GM19238 (cell line): Measurements from ENCODE around the gene EBF3.

ENCODE experiments used
- DNase-seq: peaks from one replicate; pipeline ENCODE4 v3.0.0; 2011; ENCODE audit warnings: low spot score; ENCODE audit not compliant: insufficient read length

Gene EBF3, protein sequence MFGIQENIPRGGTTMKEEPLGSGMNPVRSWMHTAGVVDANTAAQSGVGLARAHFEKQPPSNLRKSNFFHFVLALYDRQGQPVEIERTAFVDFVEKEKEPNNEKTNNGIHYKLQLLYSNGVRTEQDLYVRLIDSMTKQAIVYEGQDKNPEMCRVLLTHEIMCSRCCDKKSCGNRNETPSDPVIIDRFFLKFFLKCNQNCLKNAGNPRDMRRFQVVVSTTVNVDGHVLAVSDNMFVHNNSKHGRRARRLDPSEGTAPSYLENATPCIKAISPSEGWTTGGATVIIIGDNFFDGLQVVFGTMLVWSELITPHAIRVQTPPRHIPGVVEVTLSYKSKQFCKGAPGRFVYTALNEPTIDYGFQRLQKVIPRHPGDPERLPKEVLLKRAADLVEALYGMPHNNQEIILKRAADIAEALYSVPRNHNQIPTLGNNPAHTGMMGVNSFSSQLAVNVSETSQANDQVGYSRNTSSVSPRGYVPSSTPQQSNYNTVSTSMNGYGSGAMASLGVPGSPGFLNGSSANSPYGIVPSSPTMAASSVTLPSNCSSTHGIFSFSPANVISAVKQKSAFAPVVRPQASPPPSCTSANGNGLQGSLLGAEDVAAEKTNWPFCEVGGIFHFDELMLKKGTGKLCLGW

GRCh38 chr10:129963641-129964501 lies at the start of gene EBF3:
EBF3 (minus strand) TSS chr10:129964274; CDS start chr10:129963768, 506 bp downstream.
- DNase-seq, result no peak

DNA sequence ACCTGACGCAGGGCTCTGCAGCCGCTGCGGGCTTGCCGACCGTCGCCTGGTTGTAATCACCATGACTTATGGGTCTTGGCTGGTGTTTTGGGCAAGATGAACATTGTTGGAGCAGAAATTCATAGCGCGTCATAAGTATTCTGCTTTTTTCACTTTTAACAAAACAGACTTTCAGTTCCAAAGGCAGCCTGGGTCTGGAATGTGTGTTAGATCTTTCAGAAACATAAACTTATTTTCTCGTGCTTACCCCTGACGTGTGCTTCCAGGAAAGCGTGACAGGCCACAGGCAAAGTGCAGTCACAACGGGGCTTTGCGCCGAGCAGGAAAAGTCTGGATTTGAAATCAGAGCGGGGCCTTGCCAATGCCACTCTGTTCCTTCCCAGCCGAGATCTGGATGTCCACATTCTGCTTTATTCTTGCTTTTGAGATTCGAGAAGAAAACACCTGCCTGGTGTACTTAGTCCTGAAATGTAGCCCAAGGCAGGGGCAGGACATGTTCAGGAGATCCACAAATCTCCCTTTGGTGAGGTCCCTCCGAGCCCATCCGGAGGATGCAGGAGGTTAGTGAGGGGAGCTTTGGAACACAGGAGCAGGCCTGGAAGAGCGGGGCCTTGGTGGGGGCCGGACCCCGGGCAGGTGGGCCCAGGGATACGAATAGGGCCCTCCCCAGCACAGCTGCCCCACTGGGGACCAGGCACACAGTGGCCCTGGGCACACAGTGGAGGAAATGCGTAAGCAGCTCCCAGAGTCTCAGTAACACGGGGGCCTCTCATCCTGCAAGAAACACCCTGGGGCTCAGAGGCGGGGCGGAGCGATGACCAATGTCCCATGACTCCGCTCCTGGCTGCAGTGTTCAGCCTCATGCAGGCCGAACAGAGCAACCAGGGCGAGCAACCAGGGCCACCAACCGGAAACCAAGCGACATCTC lies 49.5 kb upstream of the EBF3 start:
- no peak for DNase-seq

GRCh38 chr10:130012129-130012528 lies 48.1 kb upstream of the EBF3 start:
- DNase-seq, result no peak

GRCh38 chr10:130010653-130011052 lies 46.6 kb upstream of the EBF3 start:
- DNase-seq, result no peak

DNA sequence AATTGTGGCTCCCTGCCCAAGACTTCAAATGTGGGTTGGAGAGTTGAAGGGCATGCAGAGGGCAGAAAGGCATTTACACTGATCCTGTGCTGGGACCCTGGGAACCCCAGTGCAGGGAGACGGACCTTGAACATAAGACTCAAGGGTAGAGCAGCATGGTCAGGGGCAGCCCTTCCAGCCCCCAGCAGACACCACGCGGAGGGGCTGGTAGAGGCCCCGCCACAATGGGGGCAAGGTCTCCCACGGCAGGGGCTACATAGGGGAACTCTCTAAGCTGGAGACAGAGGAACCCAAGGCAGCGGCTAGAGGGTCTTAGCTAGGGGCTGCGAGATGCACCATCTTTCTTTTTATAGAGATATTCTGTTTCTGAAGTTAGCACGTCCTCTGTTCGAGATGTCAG lies 45.2 kb upstream of the EBF3 start:
- DNase-seq, result no peak

DNA sequence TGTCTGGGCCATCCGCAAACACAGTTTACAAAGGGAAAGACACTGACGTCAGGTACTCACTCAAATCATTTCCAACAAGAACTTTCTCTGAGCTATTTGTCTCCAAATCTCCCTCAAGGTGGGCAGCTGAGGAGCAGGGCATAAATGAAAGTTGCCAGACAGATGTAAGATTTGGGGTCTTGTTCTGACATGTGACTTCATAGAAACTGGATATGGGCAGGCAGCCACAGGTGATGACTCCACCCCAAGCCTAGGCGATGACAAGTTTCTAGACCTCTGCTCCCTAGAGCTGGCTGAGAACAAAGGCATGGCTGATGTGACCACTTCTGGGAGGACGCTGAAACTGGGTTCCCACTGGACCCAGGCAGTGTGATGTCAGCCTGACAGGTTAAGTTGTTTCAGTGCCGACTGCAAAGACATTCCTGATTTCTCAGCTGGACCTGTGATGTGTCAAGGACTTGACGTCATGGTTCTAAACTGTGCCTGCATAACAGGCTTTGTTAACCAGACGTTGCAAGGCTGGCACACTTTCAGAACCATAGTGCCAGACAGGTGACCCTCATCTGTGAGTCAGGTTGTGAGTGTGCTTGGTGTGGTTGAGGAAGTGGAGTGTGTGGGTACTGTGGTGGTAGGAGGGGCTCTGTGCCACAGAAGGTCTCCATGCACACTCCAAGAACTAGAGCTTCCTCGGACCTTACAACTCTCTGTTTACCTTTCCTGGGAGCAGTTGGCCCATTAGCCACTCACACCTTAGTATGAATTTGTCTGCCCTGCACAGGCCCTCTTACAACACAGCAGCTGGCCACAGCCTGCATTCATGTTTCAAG lies 39.9 kb upstream of the EBF3 start:
- DNase-seq, result no peak

DNA sequence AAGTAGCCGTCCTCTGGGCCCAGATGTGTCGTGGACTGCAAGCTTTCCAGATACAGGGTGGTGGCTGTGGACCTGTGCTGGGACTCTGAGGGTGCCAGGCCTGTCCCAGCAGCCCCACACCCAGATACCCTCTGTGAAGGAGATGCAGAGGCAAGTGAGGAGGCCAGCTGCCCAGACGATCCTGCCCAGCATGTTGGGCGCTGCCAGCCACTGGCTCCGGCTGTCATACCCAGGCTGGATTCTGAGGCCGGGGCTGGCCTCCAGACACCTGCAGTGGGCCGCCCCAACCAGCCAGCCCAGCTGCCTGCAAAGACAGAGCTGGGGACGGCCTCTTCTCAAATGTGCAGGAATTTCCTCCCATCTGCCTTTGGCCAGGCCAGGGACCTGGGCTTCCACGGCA lies 39.1 kb upstream of the EBF3 start:
- DNase-seq, result no peak

DNA sequence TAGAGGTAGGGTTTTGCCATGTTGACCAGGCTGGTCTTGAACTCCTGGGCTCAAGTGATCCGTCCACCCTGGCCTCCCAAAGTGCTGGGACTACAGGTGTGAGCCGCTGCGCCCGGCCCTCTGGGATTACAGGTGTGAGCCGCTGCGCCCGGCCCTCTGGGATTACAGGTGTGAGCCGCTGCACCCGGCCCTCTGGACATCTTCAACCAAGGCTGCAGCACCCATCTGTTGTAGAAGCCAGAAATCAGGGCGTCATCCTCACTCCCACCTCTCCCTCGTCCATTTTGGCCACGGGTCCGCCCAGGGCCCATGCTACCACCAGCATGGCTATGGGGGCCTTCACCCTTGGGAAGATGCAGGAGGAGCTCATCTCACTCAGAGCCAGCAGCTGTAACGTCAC lies 38.5 kb upstream of the EBF3 start:
- no peak for DNase-seq

DNA sequence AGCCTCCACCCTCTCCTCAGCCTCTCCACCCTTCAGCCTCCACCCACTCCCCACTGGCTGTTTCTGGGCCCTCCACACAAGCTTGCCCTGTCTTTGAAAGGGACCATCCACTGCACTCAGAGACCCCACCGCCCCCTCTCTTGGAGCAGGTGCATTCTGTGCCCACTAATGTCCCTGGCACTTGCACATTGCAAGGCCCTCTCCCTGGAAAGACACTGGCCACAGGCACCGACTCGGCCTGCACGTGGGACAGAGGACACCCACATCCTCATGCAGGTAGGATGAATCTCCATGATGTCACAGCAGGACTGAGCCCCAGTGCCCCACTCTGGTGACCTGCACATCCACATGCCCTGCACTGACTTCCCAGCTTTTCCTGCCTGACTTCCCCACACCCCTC lies 36.8 kb upstream of the EBF3 start:
- DNase-seq, result no peak

- no peak for DNase-seq
Observed at GRCh38 chr10:129999140-129999539, 35.1 kb upstream of the EBF3 start.

DNA sequence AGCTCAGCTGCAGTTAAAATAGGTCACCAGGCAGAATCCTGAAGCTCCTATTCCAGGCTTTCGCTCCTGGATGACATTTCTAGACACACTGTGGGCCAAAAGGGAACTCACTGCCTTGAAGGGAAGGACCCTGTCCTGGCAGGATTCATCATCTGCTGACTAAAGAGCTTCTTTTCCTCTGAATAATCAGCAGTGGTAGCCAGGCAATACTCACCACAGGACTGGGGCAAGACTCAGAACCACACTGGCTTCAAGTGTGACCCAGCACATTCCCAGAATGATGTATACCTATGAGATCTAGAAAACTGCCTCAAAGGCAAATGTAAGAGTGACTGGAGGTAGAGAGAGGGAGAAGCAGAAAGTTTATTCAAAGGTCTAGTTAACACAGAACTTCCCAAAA lies 29.5 kb upstream of the EBF3 start:
- DNase-seq, result no peak

DNA sequence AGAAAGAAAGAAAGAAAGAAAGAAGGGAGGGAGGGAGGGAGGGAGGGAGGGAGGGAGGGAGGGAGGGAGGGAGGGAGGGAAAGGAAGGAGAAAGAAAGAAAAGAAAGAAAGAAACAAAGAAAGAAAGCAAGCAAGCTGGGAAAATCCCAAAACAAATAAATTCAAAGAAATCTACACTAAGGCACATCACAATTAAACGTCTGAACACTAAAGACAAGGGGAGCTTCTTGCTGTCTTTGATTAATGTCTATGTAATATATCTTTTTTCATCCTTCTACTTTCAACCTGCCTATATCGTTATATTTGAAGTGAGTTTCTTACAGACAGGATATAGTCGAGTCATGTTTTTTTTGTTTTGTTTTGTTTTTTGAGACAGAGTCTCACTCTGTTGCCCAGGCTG lies 28.3 kb upstream of the EBF3 start:
- DNase-seq, result no peak

DNA sequence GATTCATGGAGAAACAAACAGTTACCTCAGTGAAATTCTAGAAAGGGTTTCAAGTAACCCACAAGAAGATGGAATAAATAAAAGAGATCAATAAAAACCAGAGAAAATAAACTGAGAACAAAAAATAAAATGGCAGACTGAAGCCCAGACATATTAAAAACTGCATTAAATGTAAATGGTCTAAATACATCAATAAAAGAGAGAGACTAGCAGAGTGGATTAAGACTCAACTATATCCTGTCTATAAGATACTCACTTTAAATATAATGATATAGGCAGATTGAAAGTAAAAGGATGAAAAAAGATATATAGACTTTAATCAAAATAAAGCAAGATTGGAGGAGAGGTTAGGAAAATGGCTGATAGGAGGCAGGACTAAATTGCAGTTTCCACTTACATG lies 18.8 kb upstream of the EBF3 start:
- DNase-seq, result no peak

DNA sequence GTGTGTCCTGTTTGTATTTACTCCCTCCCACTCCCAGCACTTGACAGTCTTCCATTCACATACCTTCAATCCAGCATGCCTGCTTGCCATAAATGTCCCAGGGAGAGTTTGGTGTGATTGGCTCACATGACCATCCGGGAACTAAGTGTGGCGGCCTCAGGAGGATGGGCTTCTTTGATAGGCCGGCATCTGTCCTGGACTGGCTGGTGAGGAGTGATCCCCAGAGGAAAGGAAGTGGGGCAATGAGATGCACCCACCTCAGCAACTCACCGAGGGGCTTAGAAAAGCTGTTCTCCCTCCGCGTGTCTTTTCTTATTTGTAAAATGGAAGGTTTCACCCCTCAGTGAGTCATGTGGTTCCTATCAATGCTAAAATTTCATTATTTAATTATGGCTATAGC lies 14.9 kb upstream of the EBF3 start:
- DNase-seq, result no peak

DNA sequence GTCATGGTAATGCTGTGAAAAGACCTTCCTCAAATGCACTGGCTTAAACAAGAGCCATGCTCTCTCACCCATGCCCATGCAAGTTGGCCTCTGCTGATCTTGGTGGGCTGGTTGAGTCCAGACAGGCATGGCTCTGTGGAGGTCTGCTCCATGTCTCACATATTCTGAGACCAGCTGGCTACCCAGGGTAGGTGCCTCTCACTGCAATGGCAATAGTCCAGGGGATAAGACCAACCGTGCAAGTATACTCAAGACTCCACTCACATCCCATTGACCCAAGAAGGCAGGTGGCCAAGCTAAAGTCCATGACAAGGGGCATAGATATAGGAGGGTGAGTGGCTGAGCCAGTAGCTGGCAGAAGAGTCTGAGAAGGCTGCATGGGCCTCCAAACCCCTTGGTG lies 14.2 kb upstream of the EBF3 start:
- DNase-seq, result no peak

DNA sequence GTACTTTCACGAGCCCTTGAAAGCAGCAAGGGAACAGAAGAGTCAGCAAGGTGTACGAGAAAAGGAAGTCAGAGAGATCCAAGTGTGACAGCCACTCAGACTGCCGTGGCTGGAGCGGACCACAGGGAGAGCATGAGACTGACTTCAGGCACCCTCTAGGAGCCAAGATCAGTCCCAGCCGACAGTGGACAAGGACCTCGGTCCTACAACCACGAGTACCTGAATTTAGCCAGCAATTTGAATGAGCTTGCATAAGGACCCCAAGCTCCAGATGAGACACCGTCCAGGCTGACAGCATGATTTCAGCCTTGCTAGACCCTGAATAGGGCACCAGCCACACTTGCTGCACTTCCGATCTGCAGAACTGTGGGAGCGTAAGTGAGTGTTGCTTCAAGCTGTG lies 13.7 kb upstream of the EBF3 start:
- no peak for DNase-seq

DNA sequence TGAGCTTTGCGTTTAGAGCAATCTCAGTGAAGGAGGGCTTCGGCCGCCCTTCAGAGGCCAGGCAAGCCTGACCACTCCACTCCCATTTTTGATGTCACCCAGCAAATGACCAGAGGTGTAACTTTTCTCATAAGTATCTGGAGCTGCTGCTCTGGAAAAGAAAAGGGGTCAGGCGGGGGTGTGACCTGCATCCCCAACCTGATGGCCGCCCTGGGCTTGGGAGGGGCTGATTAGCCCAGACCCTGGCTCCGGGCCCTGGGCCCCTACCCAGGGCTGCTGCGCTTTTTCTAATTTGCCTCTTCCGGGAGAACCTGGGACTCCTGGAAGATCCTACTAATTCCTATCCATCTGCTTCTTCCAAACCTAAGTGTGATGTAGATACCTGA lies 9.6 kb upstream of the EBF3 start:
- DNase-seq, result no peak

GRCh38 chr10:129972966-129973673 lies 9.0 kb upstream of the EBF3 start:
- no peak for DNase-seq

- no peak for DNase-seq
Observed at GRCh38 chr10:129972145-129972965, 8.3 kb upstream of the EBF3 start.
